Posterior vena cava (tissue), 2 donors: ENCODE results near the gene FOXN1. TPM values are rescaled to one million over a fixed set of nuclear protein-coding genes. Genes with fewer than 3 reads are reported as not detected.
A peak's percentile ranks its signal among the peaks of the same experiment; 100 is the strongest.

Source experiments
- DNase-seq: peaks from one replicate; pipeline ENCODE4 v3.0.0-alpha.2; 2020; ENCODE audit warnings: low spot score
- intact Hi-C, 2 donors: fragments of 100-400 bp; cut with DNase I; formaldehyde crosslinking; loops; one replicate each; pipeline versions ENCODE4 v1.14.1 to v1.14.2; 2022 to 2023
- total RNA-seq, 2 donors: library from RNA; stranded (reverse); fragmentation: NEBNext Ultra II Directional; extraction: Animal tissue kit (Norgen Biotek cat#: 25700); gene quantifications; one replicate each; pipeline ENCODE4 v1.2.1, GENCODE V29; 2021
- donor health status: DM: yes; HTN: yes; CAD: no.
- donor health status: DM: yes; HTN: yes; CAD: no.

The FOXN1 gene
- total RNA-seq, 2 donors from 2014 or later: not detected

DNA sequence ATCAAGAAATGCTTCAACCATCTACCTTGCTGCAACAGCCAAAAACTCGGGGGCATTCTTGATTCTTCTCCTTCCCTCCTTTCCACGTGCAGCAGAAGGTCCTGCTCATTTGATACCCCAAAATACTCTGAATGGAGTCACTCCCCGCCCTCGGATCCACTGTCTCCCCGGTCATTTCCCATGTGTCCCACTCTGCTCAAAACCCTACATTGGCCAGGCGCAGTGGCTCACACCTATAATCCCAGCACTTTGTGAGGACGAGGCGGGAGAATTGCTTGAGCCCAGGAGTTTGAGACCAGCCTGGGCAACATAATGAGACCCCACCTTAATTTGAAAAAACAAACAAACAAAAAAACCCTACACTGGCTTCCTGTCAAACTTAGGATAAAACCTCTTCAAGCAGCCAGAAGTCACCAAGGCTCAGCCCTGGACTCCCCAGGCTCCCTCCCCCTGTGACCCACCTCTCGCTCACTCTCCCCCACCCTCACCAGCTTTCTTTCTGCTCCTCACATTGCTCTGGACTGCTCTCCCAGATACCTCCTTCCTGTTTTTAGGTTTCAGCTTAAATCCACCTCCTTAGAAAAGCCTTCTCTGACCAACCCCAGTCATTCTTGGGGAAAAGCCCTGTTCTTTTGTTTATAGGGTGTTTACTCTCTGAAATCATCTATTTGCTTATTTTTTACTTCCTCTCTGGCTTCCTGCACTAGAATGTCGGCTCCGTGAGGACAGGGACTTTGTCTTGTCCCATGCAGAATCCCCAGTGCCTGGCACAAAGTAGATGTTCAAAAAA lies 29.9 kb upstream of the FOXN1 start:
- intact Hi-C loops: loop anchor here in 1 of 2 donors (10.0 kb wide), 1 partner anchor 761 kb away; no protein-coding TSS in a partner anchor
- DNase-seq: no peak

DNA sequence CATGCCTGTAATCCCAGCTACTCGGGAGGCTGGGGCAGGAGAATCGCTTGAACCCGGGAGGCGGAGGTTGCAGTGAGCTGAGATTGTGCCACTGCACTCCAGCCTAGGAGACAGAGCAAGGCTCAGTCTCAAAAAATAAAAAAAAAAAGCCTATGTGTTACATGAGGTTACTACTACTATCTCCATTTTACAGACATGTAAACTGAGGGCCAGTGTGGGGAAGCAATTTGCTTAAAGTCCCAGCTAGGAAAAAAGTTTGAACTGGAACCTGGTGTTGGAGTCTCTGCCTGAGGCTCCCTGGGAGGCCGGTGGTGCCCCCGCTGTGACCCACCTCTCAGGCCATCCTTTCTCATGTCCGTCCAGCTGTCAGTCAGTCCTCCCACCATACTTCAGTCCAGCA lies 28.2 kb upstream of the FOXN1 start:
- intact Hi-C loops: loop anchor here in 1 of 2 donors (10.0 kb wide), 1 partner anchor 763 kb away; no protein-coding TSS in a partner anchor
- no peak for DNase-seq

DNA sequence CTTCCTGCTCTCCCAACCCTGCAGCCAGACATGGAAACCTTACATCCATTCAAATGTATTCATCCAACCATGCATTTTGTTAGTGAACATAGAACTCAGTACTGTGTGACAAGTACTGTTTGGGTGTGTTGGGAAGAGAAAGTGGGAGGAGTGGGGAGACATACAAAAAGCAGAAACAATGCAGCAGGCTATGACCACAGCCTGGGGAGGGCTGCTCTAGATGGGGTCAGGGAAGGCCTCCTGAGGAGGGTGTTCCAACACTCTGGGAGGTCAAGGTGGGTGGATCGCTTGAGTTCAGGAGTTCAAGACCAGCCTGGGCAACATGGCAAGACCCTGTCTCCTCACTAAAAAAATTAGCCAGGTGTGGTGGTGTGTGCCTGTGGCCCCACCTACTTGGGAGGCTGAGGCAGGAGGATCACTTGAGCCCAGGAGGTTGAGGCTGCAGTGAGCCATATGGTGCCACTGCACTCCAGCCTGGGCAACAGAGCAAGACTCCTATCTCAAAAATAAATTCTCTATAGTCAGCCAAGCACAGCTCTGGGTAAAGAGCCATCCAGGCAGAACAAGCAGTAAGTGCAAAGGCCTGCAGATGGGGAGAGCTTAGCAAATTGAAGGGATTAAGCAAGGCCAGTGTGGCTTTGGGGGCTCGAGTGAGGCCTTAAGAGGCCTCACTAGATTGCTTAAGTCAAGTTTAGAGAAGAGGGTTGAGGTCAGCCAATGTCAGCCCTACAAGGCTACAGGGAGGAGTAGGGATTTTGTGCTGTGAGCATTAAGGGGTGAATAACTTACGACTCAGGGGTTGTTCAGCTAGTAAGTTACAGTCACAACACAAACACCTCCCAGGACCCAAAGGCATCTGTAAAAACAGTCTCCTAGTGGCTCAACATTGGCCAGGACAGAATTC lies 27.2 kb upstream of the FOXN1 start:
- DNase-seq: no peak

DNA sequence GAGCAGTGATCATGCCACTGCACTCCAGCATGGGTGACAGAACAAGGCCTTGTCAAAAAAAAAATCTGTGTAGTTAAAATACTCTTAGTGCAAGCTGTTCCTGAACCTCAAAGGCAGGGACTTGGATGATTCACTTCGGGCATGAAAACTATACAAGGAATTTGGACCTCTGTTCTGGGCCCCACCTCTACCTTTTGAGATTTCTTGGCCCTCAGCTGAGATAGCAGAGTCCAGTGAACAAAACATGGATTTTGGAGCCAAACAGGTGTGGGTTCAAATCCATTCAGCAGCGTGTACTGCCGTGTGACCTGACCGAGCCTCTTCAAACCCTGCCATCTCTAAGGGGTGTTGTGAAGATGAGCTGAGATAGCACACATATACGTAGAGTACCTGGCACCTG lies 25.9 kb upstream of the FOXN1 start:
- intact Hi-C loops: no loop called here
- no peak for DNase-seq

More for the DNA sequence above, 27.2 kb upstream of the FOXN1 start:
- intact Hi-C loops: loop anchor here in 1 of 2 donors (10.0 kb wide), 1 partner anchor 764 kb away; no protein-coding TSS in a partner anchor

DNA sequence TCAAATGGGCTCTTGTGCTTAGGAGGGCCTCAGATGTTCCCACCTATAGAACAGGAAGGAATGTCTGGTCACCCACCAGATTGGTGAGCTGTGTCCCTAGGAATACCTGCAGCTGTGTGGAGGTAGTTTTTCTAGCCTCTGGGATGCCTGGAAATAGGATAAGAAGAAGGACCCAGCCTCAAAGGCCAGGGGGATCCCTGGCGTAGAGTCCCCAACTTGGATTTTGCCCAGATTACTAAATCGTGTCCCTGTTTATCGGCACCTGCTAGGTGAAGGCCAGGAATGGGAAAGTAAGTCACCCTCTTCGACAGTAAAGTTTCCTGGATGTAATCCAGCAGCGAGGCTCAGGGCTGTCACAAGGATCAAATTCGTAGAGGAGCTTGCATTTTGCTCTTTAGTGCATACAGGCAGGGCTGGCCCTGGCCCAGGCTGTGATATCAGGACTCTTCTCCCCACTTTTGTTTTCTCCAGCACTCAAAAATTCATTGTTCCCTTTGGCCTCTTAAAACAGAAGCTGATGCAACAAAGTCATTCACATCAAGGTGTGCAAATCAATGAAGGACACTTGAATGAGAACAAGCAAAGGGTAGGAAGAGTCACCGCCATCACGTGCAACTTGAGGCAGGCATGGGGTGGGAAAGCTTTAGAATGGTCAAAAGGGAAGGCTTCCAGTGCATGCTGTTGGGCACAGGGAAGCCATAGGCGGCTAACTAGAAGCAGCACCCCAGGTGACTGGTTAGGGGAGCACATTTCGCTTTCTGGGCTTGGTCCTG lies 25.2 kb upstream of the FOXN1 start:
- intact Hi-C loops: no loop called here
- no peak for DNase-seq

DNA sequence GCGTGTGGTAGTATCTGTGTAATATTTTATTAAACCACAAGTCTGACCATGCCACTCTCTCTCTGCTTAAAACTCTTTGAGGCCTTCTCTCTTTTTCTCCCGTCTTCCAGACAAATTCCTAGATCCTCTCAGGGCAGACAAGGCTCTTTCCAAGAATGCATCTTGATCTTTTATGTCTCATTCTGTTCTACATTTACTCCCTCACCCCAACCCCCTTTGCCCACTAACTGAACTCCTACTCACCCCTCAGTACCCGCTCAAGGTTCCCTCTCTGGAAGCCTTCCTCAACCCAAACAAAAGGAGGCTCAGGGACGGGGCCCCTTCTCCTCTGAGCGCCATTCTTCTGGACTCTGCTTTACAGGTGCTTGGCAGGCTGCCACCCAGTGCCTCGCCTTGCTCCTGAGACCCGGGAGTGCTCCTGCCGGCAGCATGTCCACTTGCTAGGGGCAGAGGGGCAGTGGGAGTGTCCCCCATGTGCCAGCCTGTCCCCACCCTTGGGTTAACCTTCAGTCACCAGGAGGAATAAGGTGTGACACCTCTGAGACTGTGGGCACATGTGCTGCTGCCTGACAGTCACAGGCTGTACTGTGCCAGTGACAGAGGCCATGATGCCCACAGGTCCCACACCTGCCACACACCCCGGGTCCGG lies 23.5 kb upstream of the FOXN1 start:
- no peak for DNase-seq
- intact Hi-C loops: no loop called here

DNA sequence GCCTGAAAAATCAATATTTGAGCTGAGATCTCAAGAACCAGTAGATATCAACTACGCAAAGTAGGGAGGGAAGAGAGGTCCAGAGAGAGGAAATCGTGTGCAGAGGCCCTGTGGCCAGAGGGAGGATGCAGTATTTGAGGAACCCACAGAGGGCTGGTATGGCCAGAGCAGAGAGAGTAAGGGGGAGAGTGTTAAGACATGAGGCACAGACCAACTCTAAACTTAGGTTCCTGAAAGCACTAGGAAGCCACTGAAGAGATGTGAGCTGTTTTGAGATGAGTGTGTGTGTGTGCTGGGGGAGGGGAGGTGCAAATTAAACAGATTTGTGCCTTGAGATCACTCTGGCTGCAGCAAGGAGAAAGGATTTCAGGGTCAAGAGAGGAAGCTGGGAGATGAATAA lies 21.9 kb upstream of the FOXN1 start:
- DNase-seq: no peak
- intact Hi-C loops: no loop called here

DNA sequence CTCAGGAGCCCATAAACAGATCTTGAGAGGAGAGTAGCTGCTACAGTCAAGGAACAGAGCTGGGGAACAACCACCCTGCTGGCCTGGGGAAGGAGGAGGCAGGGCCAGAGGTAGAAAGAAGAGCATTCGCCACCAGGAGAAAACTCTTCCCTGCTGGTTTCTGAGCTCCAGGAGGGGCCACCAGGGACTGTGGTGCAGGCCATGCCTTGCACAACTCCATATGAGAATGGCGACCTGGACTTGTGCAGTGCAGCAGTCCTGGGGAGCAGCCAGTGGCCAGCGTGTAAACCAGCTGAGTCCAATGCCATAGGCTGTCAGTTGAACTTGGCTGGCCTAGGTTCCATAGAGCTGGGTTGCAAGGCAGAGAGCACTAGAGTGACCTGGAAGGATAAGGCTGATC lies 21.1 kb upstream of the FOXN1 start:
- peak; percentile 17 for DNase-seq
- intact Hi-C loops: no loop called here

DNA sequence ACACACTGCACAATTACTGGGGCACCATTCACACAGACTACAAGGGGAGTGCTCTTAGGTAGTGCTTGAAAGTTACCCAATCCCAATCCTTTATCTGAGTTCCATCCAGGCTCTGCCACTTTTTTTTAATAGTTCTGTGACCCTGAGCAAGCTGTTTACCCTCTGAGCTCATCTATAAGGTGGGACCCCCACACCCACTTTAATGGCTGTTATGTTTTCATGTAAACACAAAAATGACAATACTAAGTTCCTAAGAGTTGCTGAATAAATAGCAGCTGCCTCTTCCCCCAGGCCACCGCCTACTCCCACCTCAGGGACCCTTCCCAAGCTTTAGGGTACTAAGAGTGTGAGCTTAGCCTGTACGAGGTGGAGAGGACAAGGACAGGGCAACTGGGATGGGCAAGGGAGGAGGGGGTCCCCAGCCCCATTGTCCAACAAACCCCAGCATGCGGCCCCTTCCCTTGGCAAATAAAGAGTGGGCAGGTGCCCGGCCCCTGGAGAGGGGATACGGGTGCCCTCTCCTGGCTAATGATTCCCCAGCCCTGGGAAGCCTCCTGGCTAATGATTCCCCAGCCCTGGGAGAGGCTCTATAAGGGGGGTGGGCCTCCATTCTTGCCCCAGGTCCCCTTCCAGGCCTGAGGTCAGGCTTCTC lies 18.1 kb upstream of the FOXN1 start:
- DNase-seq: peak; percentile 8
- intact Hi-C loops: no loop called here

DNA sequence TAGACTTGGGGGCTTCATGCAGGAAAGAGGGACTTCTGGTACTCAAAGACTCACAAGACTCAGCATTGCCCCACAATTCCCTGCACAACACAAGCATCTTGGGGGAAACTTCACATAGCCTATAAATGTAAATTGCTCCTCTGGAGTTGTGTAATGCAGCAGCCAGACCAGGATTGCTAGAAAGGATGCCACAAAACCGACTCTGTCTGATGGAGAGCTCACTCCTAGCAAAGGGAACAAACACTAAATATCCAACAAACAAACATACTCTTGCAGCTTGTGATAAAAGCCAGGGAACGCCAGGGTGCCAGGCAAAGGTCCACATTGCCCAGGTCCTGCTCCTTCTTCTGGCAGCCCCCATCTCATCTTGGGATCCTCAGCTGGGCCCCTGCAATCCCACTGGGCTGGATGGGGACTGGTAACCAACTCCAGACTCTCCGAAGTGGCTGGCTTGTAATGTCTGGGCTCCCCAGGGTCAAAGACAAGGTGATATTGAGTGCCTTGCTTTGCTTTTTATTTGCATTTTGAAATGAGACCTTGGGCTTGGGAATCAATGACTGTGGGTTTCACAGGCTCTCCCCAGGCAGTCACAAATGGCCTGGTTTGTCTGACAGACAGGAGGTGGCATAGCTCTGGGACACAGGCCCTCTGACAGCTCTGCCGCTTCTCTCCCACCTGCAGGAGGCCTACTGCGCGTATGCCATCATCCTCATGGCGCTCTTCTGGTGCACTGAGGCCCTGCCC lies 17.4 kb upstream of the FOXN1 start:
- DNase-seq: no peak

DNA sequence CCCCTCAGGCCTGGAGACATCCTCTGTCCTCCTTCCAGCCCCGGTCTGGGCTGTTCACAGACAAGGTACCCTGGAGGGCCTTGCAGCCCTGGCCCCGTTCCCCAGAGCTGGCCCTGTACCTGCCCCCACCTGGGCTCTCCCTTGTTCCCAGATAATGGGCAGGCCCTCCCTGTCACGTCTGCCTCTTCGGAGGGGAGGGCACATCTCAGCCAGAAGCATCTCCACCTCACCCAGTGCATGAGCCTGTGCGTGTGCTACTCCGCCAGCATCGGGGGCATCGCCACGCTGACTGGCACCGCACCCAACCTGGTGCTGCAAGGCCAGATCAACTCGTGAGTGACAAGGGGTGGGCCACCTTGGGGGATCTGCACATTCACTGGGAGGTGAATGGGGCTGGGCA lies 14.9 kb upstream of the FOXN1 start:
- intact Hi-C loops: no loop called here
- no peak for DNase-seq

More for the DNA sequence above, 17.4 kb upstream of the FOXN1 start:
- intact Hi-C loops: no loop called here

DNA sequence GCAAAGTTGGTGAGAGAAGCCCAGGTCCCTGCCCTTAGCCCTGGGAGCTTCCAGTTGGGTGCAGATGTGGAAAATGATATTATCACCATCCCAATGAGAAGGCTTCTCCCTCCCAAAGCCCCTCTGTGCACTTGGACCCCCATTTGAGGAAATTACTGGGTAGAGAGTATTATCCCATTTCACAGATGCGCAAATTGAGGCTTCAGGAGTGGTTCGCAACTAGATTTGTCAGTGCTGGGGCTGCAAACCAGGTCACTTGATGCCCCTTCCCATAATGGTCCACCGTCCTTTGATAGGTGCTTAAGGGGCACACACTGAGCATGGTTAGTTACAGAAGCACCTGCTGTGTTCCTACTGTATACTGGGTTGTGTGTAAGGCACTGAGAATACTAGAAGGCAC lies 14.3 kb upstream of the FOXN1 start:
- intact Hi-C loops: no loop called here

DNA sequence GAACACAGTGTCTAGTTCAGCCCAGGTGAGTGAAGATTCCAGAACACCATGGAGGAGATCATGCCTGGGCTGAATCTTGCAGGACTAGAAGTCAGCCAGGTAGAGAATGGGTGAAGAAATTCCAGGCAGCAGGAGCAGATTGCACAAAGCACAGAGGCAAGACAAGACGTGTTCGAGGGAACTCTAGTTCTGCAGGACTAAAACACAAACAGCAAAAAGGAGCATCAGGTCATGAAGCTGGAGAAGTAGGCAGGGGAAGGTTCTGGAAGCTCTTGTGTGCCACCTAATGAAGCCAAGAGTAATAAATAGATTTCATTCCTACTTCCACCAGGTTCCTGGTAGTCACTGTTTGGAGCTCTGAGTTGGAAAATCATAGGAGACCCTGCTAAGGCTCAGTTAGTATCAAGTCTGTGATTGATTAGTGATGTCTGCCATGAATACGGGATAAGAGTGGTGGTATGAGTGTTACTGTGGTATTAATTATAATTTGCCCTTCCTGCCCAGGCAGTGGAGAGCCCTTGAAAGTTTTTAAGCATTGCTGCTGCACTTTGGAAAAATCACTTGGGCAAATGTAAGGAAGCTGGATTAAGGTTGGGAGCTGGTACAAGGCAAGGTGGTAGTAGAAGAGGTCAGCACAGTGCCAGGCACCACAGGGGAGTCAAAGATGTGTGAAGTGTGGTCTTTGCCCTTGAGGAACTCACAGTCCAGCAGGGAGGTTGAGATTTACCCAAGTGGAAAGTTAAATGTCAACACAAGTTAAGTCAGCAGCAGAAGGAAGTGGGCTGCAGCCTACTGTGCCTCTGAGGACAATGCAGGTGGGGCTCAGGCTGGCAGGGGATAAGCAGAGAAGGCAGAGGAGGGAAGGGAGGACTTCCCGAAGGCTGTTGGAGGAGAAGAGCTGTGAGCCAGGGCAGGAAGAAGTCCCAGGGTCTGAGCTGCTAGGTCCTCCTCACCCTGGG lies 13.5 kb upstream of the FOXN1 start:
- intact Hi-C loops: no loop called here
- no peak for DNase-seq

More for the DNA sequence above, 14.3 kb upstream of the FOXN1 start:
- DNase-seq: no peak

DNA sequence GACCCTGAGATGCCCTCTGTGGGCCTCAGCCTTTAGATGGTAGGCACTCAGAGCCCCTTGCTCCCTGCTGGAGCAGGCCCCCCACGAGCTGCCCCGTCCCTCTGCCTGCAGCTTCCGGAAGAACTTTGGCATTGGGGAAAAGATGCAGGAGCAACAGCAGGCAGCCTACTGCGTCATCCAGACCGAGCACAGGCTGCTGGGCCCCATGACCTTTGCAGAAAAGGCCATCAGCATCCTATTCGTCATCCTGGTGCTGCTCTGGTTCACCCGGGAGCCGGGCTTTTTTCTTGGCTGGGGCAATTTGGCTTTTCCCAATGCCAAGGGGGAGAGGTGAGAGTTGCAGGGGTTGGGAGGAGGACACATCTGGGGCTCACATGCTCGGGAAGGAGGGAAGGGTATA lies 12.7 kb upstream of the FOXN1 start:
- intact Hi-C loops: no loop called here
- DNase-seq: no peak

DNA sequence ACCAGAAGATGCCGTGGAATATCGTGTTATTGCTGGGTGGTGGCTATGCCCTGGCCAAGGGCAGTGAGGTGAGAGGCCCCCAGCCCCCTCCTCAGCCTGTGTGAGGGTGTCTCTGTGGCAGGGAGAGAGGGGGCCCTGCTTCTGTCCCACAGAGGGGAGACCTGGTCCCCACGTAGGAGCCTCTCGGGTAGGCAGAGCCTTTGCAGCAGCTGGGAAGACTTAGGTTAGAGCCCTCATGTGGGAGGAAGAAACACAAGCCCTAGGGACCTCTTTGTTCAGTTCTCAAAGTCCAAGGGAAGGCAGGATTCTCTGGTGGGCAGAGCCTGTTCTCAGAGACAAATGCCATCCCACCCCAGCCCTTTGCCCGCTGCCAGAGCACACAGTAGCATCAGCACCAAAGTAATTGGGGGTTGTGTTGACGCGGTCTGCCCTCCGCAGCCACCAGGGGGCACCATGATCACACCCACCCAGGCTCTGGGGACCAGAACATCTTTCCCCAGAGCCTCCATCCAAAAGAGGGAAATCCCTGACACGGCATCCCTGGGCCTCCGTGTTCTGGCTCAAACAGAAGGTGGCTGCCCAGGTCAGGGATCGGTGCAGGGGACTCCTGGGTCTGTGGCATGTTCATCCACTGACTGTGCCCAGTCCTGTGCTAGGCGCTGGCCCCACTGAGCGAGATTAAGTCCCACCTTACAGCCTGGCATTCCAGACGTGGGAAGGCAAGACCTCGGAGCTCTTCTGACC lies 11.5 kb upstream of the FOXN1 start:
- intact Hi-C loops: loop anchor here (5.0 kb wide), 2 partner anchors 43 to 118 kb away; partner anchors contain the start of gene RSKR (in 1 of the 2)
- peak; percentile 93 for DNase-seq

DNA sequence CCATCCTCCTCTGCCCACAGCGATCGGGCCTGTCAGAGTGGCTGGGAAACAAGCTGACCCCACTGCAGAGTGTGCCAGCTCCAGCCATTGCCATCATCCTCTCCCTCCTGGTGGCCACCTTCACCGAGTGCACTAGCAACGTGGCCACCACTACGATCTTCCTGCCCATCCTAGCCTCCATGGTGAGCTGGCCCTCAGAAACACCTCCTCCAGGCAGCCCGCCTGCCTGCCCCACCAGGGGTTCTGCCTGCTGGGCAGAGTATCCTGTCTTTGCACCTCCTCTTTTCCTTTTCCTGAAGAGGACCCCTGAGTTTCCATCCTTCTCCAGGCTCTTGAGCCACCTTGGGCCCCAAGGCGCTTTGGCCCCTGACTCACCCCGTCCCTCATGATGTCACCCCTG lies 10.5 kb upstream of the FOXN1 start:
- no peak for DNase-seq
- intact Hi-C loops: loop anchor here (5.0 kb wide), 2 partner anchors 42 to 117 kb away; partner anchors contain the start of gene RSKR (in 1 of the 2)
